MM.1S (cell line): ENCODE results near the gene CSTPP1.
"Not testable (repeated sequence)": the region's sequence is repeated elsewhere in the genome, so short reads cannot be mapped to it uniquely, and the experiment has no call there.

ENCODE experiments used
- DNase-seq: peaks from one replicate; pipeline ENCODE4 v3.0.0-alpha.2; 2015
- H2AFZ ChIP-seq: fragments of 300-600 bp; sonication (generic); 2 replicates; pipeline ENCODE4 v1.6.0; 2016; ENCODE audit warnings: antibody characterized with exemption, low read length
- H3F3A ChIP-seq: fragments of 300-600 bp; sonication (generic); 2 replicates; pipeline ENCODE4 v1.6.1; 2016; ENCODE audit warnings: mild to moderate bottlenecking, antibody characterized with exemption, low read length, moderate library complexity, mixed read lengths; ENCODE audit not compliant: insufficient read depth
- H3K27ac ChIP-seq: fragments of 300-600 bp; sonication (generic); 2 replicates; pipeline ENCODE4 v1.5.1; 2016; ENCODE audit warnings: mild to moderate bottlenecking, low read length
- H3K27me3 ChIP-seq: fragments of 300-600 bp; sonication (generic); replicated peaks from 2 replicates; pipeline ENCODE4 v1.6.0; 2016; ENCODE audit warnings: low read length; ENCODE audit not compliant: insufficient read depth
- H3K36me3 ChIP-seq: fragments of 300-600 bp; sonication (generic); replicated peaks from 2 replicates; pipeline ENCODE4 v1.6.1; 2016; ENCODE audit warnings: mild to moderate bottlenecking, low read length, mixed read lengths; ENCODE audit not compliant: insufficient read depth
- H3K4me1 ChIP-seq: fragments of 300-600 bp; sonication (generic); 2 replicates; pipeline ENCODE4 v1.6.1; 2016; ENCODE audit warnings: low read length, mixed read lengths
- H3K4me2 ChIP-seq: fragments of 300-600 bp; sonication (generic); 2 replicates; pipeline ENCODE4 v1.6.0; 2016; ENCODE audit warnings: low read depth, low read length
- H3K4me3 ChIP-seq: fragments of 300-600 bp; sonication (generic); 2 replicates; pipeline ENCODE4 v1.5.1; 2016; ENCODE audit warnings: low read length, mixed read lengths
- H3K79me2 ChIP-seq: fragments of 300-600 bp; sonication (generic); 2 replicates; pipeline ENCODE4 v1.6.1; 2016; ENCODE audit warnings: mixed run types, low read length, mixed read lengths
- H3K9ac ChIP-seq: fragments of 300-600 bp; sonication (generic); 2 replicates; pipeline ENCODE4 v1.6.1; 2016; ENCODE audit warnings: low read length, mixed read lengths
- H3K9me2 ChIP-seq: fragments of 300-600 bp; sonication (generic); replicated peaks from 2 replicates; pipeline ENCODE4 v1.6.1; 2016; ENCODE audit warnings: mild to moderate bottlenecking, low read length, mixed read lengths; ENCODE audit not compliant: insufficient read depth
- H3K9me3 ChIP-seq: fragments of 300-600 bp; sonication (generic); replicated peaks from 2 replicates; pipeline ENCODE4 v1.6.1; 2016; ENCODE audit warnings: mild to moderate bottlenecking, low read length, mixed read lengths; ENCODE audit not compliant: insufficient read depth
- H4K20me1 ChIP-seq: fragments of 300-600 bp; sonication (generic); 2 replicates; pipeline ENCODE4 v1.6.1; 2016; ENCODE audit warnings: mild to moderate bottlenecking, low read length, moderate library complexity, mixed read lengths; ENCODE audit not compliant: insufficient read depth
- EZH2 ChIP-seq: fragments of 300-600 bp; sonication (generic); optimal IDR thresholded peaks from 2 replicates; pipeline ENCODE3; 2017; ENCODE audit warnings: low read depth, mild to moderate bottlenecking, antibody characterized with exemption, low read length, mixed read lengths
- EZH2phosphoT487 ChIP-seq: fragments of 300-600 bp; sonication (generic); IDR thresholded peaks from 2 replicates; pipeline ENCODE4 v1.6.1; 2018; ENCODE audit warnings: antibody characterized with exemption, low read length
- TF ChIP-seq, protein P1 (sequence below): fragments of 300-600 bp; sonication (generic); IDR thresholded peaks from 2 replicates; pipeline ENCODE4 v1.5.1; 2016; ENCODE audit warnings: antibody characterized with exemption, low read length, mixed read lengths

CSTPP1 gene

DNA sequence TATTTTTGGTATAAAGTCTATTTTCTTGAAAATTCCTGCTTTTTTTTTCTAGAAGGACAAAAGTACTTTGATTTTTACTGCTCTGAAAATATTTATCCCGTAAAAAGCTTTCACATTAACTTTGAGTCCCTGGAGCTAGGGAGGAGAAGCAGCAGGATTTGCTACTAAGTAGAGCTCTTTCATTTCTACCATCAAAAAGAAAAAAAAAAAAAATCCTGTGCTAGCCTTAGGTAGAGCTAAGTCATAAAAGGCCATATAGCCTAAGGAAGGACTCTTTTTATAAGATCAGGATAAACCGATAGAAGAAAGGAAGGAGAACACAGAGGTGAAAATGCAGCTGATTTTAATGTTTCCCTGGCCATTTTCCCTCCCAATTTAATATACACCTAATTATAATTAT lies 48.0 kb downstream of the CSTPP1 start:
- H2AFZ ChIP-seq = no peak overlapping the region
- no peaks in the 10 kb centered on the region for H3F3A ChIP-seq
- no peaks in the 10 kb centered on the region for H4K20me1 ChIP-seq
- no peaks in the 10 kb centered on the region for H3K79me2 ChIP-seq
- TF ChIP-seq EZH2 (no peak), EZH2phosphoT487 (no peak)
- TF ChIP-seq, protein P1, sequence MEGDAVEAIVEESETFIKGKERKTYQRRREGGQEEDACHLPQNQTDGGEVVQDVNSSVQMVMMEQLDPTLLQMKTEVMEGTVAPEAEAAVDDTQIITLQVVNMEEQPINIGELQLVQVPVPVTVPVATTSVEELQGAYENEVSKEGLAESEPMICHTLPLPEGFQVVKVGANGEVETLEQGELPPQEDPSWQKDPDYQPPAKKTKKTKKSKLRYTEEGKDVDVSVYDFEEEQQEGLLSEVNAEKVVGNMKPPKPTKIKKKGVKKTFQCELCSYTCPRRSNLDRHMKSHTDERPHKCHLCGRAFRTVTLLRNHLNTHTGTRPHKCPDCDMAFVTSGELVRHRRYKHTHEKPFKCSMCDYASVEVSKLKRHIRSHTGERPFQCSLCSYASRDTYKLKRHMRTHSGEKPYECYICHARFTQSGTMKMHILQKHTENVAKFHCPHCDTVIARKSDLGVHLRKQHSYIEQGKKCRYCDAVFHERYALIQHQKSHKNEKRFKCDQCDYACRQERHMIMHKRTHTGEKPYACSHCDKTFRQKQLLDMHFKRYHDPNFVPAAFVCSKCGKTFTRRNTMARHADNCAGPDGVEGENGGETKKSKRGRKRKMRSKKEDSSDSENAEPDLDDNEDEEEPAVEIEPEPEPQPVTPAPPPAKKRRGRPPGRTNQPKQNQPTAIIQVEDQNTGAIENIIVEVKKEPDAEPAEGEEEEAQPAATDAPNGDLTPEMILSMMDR = no peak
- no peaks in the 10 kb centered on the region for H3K36me3 ChIP-seq
- no peak for DNase-seq
- H3K9ac ChIP-seq = no peak overlapping the region
- H3K27me3 ChIP-seq = no peaks in the 10 kb centered on the region
- no peak overlapping the region for H3K27ac ChIP-seq
- 0 out of 2 replicates have a peak, but pooled peaks cover 3% of the 10 kb centered on the region for H3K9me2 ChIP-seq
- 0 out of 2 replicates have a peak, but pooled peaks cover 4% of the 10 kb centered on the region for H3K4me1 ChIP-seq
- no peak overlapping the region for H3K4me3 ChIP-seq
- no peak overlapping the region for H3K4me2 ChIP-seq
- H3K9me3 ChIP-seq = no peaks in the 10 kb centered on the region

DNA sequence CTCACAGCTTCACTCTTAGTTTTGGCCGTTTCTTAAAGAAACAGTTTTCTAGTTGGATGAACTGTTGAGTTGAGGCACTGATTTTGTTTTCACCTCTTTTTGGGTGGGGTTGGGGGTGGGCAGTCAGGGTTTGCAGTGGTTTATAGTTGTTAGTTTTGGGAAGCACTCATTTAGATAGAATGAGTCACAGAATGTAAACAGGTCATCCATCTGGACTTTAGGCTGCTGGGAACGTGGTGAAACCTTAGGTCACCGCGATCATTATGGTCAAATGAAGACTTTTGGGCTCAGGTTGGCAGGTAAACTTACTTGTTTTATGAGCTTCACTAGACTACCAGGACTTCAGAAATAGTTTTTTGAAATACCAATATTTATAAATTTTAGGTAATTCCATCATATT lies 48.4 kb downstream of the CSTPP1 start:
- H3F3A ChIP-seq = no peaks in the 10 kb centered on the region
- H3K27ac ChIP-seq = no peak overlapping the region
- H3K4me1 ChIP-seq = 0 out of 2 replicates have a peak, but pooled peaks cover 4% of the 10 kb centered on the region
- TF ChIP-seq EZH2phosphoT487 (no peak), EZH2 (no peak)
- TF ChIP-seq, protein P1 = no peak
- H3K36me3 ChIP-seq = no peaks in the 10 kb centered on the region
- no peak overlapping the region for H2AFZ ChIP-seq
- DNase-seq = no peak
- H3K27me3 ChIP-seq = no peaks in the 10 kb centered on the region
- H3K9ac ChIP-seq = no peak overlapping the region
- 0 out of 2 replicates have a peak, but pooled peaks cover 3% of the 10 kb centered on the region for H3K9me2 ChIP-seq
- H3K4me3 ChIP-seq = no peak overlapping the region
- H3K79me2 ChIP-seq = no peaks in the 10 kb centered on the region
- H3K9me3 ChIP-seq = no peaks in the 10 kb centered on the region
- no peak overlapping the region for H3K4me2 ChIP-seq
- no peaks in the 10 kb centered on the region for H4K20me1 ChIP-seq

DNA sequence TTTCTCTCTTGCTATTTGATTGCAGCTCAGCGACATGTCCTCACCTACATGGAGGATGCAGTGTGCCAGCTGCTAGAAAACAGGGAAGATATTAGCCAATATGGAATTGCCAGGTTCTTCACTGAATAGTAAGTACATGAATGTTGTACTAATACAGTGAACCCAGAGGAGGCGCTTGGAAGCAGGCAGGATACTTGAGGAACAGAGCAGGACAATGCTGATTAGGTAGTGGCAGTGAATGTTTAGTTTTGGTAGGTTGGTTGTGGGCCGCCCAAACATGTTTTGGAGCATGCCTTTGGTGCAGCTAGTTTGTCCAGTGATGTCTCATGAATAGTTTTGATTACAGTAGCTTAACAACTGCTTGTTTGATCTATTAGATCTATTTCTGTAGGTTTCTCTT lies 50.6 kb downstream of the CSTPP1 start:
- no peak for DNase-seq

DNA sequence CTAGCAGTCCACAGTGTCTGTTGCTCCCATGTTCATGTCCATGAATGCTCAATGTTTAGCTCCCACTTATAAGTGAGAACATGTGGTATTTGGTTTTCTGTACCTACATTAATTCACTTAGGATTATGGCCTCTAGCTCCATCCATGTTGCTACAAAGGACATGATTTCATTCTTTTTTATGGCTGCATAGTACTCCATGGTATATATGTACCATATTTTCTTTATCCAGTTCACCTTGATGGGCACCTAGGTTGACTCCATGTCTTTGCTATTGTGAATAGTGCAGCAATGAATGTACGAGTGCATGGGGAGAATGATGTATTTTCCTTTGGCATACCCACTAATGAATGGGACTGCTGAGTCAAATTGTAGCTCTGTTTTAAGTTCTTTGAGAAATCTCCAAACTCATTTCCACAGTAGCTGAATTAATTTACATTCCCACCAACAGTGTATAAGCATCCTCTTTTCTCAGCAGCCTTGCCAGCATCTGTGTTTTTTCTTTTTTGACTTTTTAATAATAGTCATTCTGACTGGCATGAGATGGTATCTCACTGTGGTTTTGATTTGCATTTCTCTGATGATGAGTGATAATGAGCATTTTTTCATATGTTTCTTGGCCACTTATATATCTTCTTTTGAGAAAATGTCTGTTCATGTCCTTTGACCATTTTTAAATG lies 53.4 kb downstream of the CSTPP1 start:
- H4K20me1 ChIP-seq, H3K4me1 ChIP-seq, H3K36me3 ChIP-seq, H3K79me2 ChIP-seq, DNase-seq, H3K9me3 ChIP-seq, H3K4me2 ChIP-seq, H2AFZ ChIP-seq, H3K9me2 ChIP-seq, H3K4me3 ChIP-seq, H3K27ac ChIP-seq, H3K9ac ChIP-seq, H3F3A ChIP-seq, H3K27me3 ChIP-seq: not testable (repeated sequence)

More for the DNA sequence above, 50.6 kb downstream of the CSTPP1 start:
- Histone ChIP-seq H3K9me2 (no peaks in the 10 kb centered on the region), H3K4me2 (no peak overlapping the region), H3K4me3 (no peak overlapping the region), H3K9me3 (no peaks in the 10 kb centered on the region), H3F3A (no peaks in the 10 kb centered on the region), H3K36me3 (no peaks in the 10 kb centered on the region), H3K79me2 (no peaks in the 10 kb centered on the region), H4K20me1 (no peaks in the 10 kb centered on the region), H3K27me3 (no peaks in the 10 kb centered on the region), H3K4me1 (no peaks in the 10 kb centered on the region), H2AFZ (no peak overlapping the region), H3K27ac (no peak overlapping the region), H3K9ac (no peak overlapping the region)
- TF ChIP-seq EZH2phosphoT487 = no peak
- TF ChIP-seq, protein P1 = no peak
- TF ChIP-seq EZH2 = no peak
